ENCODE measurements around the gene GPR183. TPM values are rescaled to one million over a fixed set of nuclear protein-coding genes. Genes with fewer than 3 reads are reported as not detected.

Gene GPR183
- total RNA-seq (10 to 100 TPM; 18.7 to 25.3 TPM), polyA plus RNA-seq (1 to 10 TPM; 1.7 to 9.1 TPM)
- long read RNA-seq, donor 1, transcript GPR183-201 (2 exons, 1,700 nt): major isoform, 48 of 51 reads
- long read RNA-seq, donor 1, partial matches to known transcripts: 0 of 51 reads
- long read RNA-seq, donor 1, other reads (novel, unspliced or antisense): 3 of 51 reads
- long read RNA-seq, donor 2, partial matches to known transcripts: 0 of 2 reads
- long read RNA-seq, donor 2, other reads (novel, unspliced or antisense): 1 of 2 reads

GRCh38 chr13:99307247-99307646, at the start of gene GPR183:
Gene GPR183, minus strand, starts transcription at chr13:99307399. Its CDS starts 11,254 bp downstream, at chr13:99296145.
- intact Hi-C loops (cut with DNase I): no loop called here
- Histone ChIP-seq H3K9me3 (ENCODE audit: control insufficient read depth, low read length) (no peaks in the 10 kb centered on the region), H3K4me3 (ENCODE audit: low read length in 2 of 2) (peak within 1 kb of the TSS in 1 of 2 donors; percentile 2), H3K27me3 (ENCODE audit: control insufficient read depth in 1 of 2, insufficient read depth in 2 of 2, low read length in 1 of 2) (no peaks in the 10 kb centered on the region), H3K4me1 (ENCODE audit: control insufficient read depth in 1 of 2, insufficient read depth in 2 of 2, low read length in 2 of 2) (peaks cover 3 to 4% of the 10 kb centered on the region in 2 donors), H3K27ac (ENCODE audit: low read depth in 1 of 2, low read length in 2 of 2) (peak within 1 kb of the TSS; percentile 77 to 95), H3K36me3 (ENCODE audit: control insufficient read depth in 1 of 2, insufficient read depth in 2 of 2, low read length in 1 of 2) (no peaks in the 10 kb centered on the region)
- ATAC-seq (ENCODE audit: low FRiP score) (peak; percentile 82), DNase-seq (no peak)
- WGBS, 2 donors: 1 to 3% methylated on average over 4 of the region's 4 CpGs

DNA sequence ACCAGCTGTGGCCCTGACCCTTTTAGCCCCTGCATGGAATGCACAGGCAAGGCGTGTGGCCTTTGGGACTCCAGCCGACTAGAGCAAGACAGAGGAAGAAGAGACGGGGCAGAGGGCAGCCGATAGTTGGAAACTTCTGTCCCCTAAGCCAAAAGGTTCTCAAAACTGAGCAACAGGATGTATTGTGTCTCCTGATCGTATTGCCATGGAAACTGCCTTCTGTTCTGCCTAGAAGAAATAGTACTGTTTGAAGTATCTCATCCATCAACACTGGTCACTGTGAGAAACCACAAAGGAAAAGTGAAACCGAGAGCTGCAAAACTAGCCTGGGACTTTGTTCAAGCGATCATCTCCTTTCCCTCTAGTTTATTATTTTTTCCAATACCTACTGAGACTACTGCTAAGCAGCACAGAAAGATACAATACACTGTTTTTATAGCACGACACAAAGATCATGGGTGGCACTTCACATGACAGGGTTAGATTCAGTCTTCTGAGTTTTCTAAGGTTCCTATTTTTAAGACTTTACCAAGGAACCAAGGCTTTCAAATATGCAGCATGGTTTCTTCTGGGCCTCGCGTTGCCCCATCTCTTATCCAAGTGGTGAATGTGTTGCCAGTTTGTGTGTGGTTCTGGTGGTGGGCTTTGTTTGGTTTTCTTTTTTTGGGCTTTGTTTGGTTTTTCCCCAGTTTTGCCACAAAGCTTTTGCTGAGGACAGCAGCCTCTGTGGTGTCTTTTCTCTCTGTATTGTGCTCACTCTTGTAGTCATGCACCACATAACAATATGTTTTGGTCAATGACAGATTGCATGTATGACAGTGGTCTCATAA, 49.3 kb upstream of the GPR183 start:
- Histone ChIP-seq H3K36me3 (ENCODE audit: control insufficient read depth in 1 of 2, insufficient read depth in 2 of 2, low read length in 1 of 2) (peaks cover 0 to 1% of the 10 kb centered on the region in 2 donors), H3K4me3 (ENCODE audit: low read length in 2 of 2) (no peak overlapping the region), H3K27me3 (ENCODE audit: control insufficient read depth in 1 of 2, insufficient read depth in 2 of 2, low read length in 1 of 2) (no peaks in the 10 kb centered on the region), H3K4me1 (ENCODE audit: control insufficient read depth in 1 of 2, insufficient read depth in 2 of 2, low read length in 2 of 2) (no peaks in the 10 kb centered on the region), H3K9me3 (ENCODE audit: control insufficient read depth, low read length) (no peaks in the 10 kb centered on the region), H3K27ac (ENCODE audit: low read depth in 1 of 2, low read length in 2 of 2) (peak overlapping the region in 1 of 2 donors; percentile 2)
- WGBS, 2 donors: 45 to 50% methylated on average over 10 of the region's 10 CpGs
- ATAC-seq (ENCODE audit: low FRiP score): peak; percentile 62
- DNase-seq: no peak
- intact Hi-C loops (cut with DNase I): no loop called here

GRCh38 chr13:99356012-99356261, 48.7 kb upstream of the GPR183 start:
- Histone ChIP-seq H3K27ac (ENCODE audit: low read depth in 1 of 2, low read length in 2 of 2) (peak overlapping the region in 1 of 2 donors; percentile 2), H3K4me1 (ENCODE audit: control insufficient read depth in 1 of 2, insufficient read depth in 2 of 2, low read length in 2 of 2) (no peaks in the 10 kb centered on the region), H3K9me3 (ENCODE audit: control insufficient read depth, low read length) (no peaks in the 10 kb centered on the region), H3K36me3 (ENCODE audit: control insufficient read depth in 1 of 2, insufficient read depth in 2 of 2, low read length in 1 of 2) (peaks cover 0 to 1% of the 10 kb centered on the region in 2 donors), H3K27me3 (ENCODE audit: control insufficient read depth in 1 of 2, insufficient read depth in 2 of 2, low read length in 1 of 2) (no peaks in the 10 kb centered on the region), H3K4me3 (ENCODE audit: low read length in 2 of 2) (no peak overlapping the region)
- ATAC-seq (ENCODE audit: low FRiP score): no peak
- 19 to 20% methylated on average over 1 of the region's 1 CpG for WGBS, 2 donors
- no peak for DNase-seq
- intact Hi-C loops (cut with DNase I): no loop called here

DNA sequence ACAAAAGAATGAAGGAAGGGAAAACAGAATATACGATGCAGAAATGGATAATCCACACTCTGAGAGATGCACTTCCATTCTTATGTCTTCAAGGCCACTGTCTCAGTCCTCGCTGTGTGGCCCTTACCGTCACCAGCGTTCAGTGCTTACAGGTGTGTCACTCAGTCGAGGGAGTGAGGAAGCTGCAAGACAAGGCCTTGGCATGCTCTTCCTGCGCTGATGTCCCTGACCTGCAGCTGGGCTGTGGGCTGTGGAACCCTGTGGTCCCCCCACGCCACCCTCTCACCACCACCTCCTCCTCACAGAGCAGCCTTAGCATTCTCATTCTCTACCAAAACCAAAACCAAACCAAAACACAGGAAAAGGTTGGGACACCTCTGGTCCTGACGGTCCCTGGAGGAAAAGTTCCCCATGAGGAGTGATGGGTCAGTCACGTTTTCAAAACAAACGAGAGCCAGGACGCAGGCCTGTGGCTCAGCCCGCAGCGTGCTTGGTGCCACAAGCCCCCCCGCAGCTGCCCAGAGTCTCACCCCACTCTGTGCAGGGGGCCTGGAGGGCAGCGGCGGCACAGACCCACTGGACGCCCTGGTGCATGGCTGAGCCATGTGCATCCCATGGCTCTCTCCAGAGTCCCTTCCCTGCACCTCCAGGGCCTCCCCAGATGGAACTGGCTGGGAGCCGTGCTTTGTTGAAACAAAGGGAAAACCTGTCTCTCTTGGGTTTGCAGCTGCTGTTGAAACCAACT, 48.2 kb upstream of the GPR183 start:
- peaks cover 0 to 1% of the 10 kb centered on the region in 2 donors for H3K36me3 ChIP-seq (ENCODE audit: control insufficient read depth in 1 of 2, insufficient read depth in 2 of 2, low read length in 1 of 2)
- ATAC-seq (ENCODE audit: low FRiP score): no peak

GRCh38 chr13:99354371-99354951, 47.3 kb upstream of the GPR183 start:
- ATAC-seq (ENCODE audit: low FRiP score) (no peak), DNase-seq (no peak)
- H3K27me3 ChIP-seq (ENCODE audit: control insufficient read depth in 1 of 2, insufficient read depth in 2 of 2, low read length in 1 of 2): no peaks in the 10 kb centered on the region
- H3K36me3 ChIP-seq (ENCODE audit: control insufficient read depth in 1 of 2, insufficient read depth in 2 of 2, low read length in 1 of 2): peaks cover 0 to 1% of the 10 kb centered on the region in 2 donors
- WGBS, 2 donors: 57 to 66% methylated on average over 8 of the region's 8 CpGs
- H3K27ac ChIP-seq (ENCODE audit: low read depth in 1 of 2, low read length in 2 of 2): no peak overlapping the region
- H3K4me1 ChIP-seq (ENCODE audit: control insufficient read depth in 1 of 2, insufficient read depth in 2 of 2, low read length in 2 of 2): no peaks in the 10 kb centered on the region
- no peak overlapping the region for H3K4me3 ChIP-seq (ENCODE audit: low read length in 2 of 2)
- intact Hi-C loops (cut with DNase I): no loop called here
- no peaks in the 10 kb centered on the region for H3K9me3 ChIP-seq (ENCODE audit: control insufficient read depth, low read length)

More for the DNA sequence above, 48.2 kb upstream of the GPR183 start:
- Histone ChIP-seq H3K27ac (ENCODE audit: low read depth in 1 of 2, low read length in 2 of 2) (no peak overlapping the region), H3K27me3 (ENCODE audit: control insufficient read depth in 1 of 2, insufficient read depth in 2 of 2, low read length in 1 of 2) (no peaks in the 10 kb centered on the region), H3K9me3 (ENCODE audit: control insufficient read depth, low read length) (no peaks in the 10 kb centered on the region), H3K4me1 (ENCODE audit: control insufficient read depth in 1 of 2, insufficient read depth in 2 of 2, low read length in 2 of 2) (no peaks in the 10 kb centered on the region), H3K4me3 (ENCODE audit: low read length in 2 of 2) (no peak overlapping the region)
- no peak for DNase-seq
- intact Hi-C loops (cut with DNase I): no loop called here
- 91 to 92% methylated on average over 18 of the region's 18 CpGs for WGBS, 2 donors

DNA sequence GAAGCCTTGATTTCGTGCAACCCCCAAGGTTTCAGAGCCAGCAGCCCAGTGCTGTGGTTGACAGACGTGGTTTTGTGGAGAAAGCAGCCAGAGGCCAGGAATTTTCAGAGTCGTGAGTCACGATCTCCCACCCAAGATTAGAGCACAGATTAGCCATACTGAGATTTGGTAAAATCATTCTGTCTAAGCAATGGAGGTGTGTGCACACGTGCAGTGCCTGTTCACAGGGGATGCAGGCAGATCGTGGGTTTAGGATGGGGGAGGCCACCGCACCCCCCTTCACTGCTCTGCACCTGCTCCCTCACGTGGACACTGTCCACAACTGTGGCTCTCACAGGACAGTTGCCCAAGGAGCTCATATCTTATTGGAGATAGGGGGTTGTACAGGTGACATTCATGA, 46.6 kb upstream of the GPR183 start:
- 90 to 93% methylated on average over 8 of the region's 8 CpGs for WGBS, 2 donors
- H3K27me3 ChIP-seq (ENCODE audit: control insufficient read depth in 1 of 2, insufficient read depth in 2 of 2, low read length in 1 of 2): no peaks in the 10 kb centered on the region
- DNase-seq (no peak), ATAC-seq (ENCODE audit: low FRiP score) (no peak)
- H3K4me1 ChIP-seq (ENCODE audit: control insufficient read depth in 1 of 2, insufficient read depth in 2 of 2, low read length in 2 of 2): no peaks in the 10 kb centered on the region
- no peaks in the 10 kb centered on the region for H3K9me3 ChIP-seq (ENCODE audit: control insufficient read depth, low read length)
- H3K4me3 ChIP-seq (ENCODE audit: low read length in 2 of 2): no peak overlapping the region
- intact Hi-C loops (cut with DNase I): no loop called here
- H3K27ac ChIP-seq (ENCODE audit: low read depth in 1 of 2, low read length in 2 of 2): no peak overlapping the region
- peaks cover 0 to 1% of the 10 kb centered on the region in 2 donors for H3K36me3 ChIP-seq (ENCODE audit: control insufficient read depth in 1 of 2, insufficient read depth in 2 of 2, low read length in 1 of 2)

GRCh38 chr13:99353246-99353600, 46.0 kb upstream of the GPR183 start:
- DNase-seq: no peak
- H3K4me1 ChIP-seq (ENCODE audit: control insufficient read depth in 1 of 2, insufficient read depth in 2 of 2, low read length in 2 of 2): no peaks in the 10 kb centered on the region
- H3K9me3 ChIP-seq (ENCODE audit: control insufficient read depth, low read length): no peaks in the 10 kb centered on the region
- no peak for ATAC-seq (ENCODE audit: low FRiP score)
- no peak overlapping the region for H3K4me3 ChIP-seq (ENCODE audit: low read length in 2 of 2)
- no peaks in the 10 kb centered on the region for H3K36me3 ChIP-seq (ENCODE audit: control insufficient read depth in 1 of 2, insufficient read depth in 2 of 2, low read length in 1 of 2)
- intact Hi-C loops (cut with DNase I): no loop called here
- H3K27ac ChIP-seq (ENCODE audit: low read depth in 1 of 2, low read length in 2 of 2): no peak overlapping the region
- H3K27me3 ChIP-seq (ENCODE audit: control insufficient read depth in 1 of 2, insufficient read depth in 2 of 2, low read length in 1 of 2): no peaks in the 10 kb centered on the region
- WGBS, 2 donors: 74 to 98% methylated on average over 2 of the region's 2 CpGs

DNA sequence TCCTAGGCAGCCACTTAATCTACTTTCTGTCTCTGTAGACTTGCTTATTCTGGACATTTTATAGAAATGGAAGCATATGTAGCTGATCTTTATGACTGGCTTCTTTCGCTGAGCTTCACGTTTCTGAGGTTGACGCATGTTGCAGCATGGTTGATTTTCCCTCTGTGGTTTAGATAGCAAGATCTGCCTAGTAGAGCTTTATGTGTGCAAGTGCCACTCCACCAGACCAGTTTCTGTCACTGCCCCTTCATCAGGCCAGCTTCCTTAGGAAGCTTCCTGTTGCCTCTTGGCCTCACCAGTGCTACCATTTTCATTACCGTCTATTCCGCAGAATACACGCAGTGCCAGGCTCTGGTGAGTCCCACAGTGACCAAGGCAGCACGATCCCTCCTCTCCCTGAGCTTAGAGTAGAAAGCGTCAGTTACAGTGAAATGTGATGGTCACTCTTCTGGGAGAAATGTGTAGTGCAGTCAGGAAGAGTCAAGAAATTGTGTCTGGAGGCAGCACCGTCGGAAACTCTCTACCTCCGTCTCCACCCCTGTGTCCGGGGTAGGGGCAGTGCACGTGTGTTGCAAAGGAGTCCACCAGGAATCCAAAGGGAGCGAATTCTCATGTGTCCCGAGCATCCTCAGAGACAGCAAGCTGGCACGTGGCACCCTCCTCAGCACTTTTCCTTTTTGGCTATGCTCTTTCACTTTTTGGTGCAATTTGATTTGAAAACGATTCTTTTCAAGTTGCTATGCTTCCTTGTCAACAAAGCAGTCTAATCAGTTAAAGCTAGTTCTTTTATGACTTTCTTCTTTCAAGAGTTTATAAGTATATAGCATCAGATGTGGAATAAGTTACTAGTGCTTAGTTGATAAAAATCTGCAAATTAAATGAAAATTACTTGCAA, 45.4 kb upstream of the GPR183 start:
- WGBS, 2 donors: 90 to 92% methylated on average over 17 of the region's 17 CpGs
- intact Hi-C loops (cut with DNase I): no loop called here
- no peak for DNase-seq
- Histone ChIP-seq H3K27ac (ENCODE audit: low read depth in 1 of 2, low read length in 2 of 2) (no peak overlapping the region), H3K9me3 (ENCODE audit: control insufficient read depth, low read length) (no peaks in the 10 kb centered on the region), H3K36me3 (ENCODE audit: control insufficient read depth in 1 of 2, insufficient read depth in 2 of 2, low read length in 1 of 2) (no peaks in the 10 kb centered on the region), H3K4me3 (ENCODE audit: low read length in 2 of 2) (no peak overlapping the region), H3K4me1 (ENCODE audit: control insufficient read depth in 1 of 2, insufficient read depth in 2 of 2, low read length in 2 of 2) (no peaks in the 10 kb centered on the region), H3K27me3 (ENCODE audit: control insufficient read depth in 1 of 2, insufficient read depth in 2 of 2, low read length in 1 of 2) (no peaks in the 10 kb centered on the region)
- ATAC-seq (ENCODE audit: low FRiP score): no peak

Measured in aorta (tissue), 5 donors.